ENCODE results near the gene RAB13.

RAB13 gene

GRCh38 chr1:153977250-153978240 lies 8.6 kb downstream of the RAB13 start, which contains the start of gene JTB:
TSS of gene JTB (minus strand) at chr1:153977674. CDS start at chr1:153977252, 422 bp downstream.
- DNase-seq: peak; percentile 91

DNA sequence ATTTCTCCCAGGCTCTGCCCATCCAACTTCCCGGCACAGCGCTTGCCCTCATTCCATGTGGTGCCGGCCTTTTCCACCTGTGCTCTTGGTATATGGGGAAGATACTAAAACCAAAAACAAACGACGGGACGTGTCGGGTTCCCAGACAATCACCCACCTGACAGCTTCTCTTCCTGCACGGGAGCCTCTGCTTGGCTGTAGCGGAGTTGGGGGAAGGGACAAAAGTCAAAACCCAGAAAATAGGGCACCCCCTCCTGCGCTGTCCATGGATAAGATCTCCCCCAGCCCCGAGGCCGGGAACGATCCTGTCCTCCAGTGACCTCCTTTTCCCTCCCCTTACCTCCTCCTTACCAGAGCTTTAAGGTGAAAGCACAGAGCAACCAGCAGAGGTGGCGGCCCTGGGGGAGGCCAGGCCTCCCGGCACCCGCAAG lies 9.3 kb downstream of the RAB13 start:
- no peak for DNase-seq

DNA sequence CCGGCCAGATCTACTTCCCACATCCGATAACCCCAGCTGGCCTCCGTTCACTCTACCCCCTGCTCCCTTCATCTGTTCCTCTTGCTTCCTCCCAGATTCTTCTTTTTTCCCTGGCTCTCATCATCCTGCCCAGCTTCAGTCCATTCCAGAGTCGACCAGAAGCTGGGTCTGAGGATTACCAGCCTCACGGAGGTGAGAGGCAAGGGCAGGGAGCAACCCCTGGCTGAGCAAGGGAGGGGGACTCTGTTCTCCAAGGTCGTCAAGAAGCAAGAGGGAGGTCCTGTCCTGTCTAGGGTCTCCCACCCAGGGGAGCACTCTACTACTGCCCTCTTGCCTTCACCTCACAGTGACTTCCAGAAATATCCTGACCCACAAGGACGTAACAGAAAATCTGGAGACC lies 12.6 kb downstream of the RAB13 start:
- DNase-seq: no peak

DNA sequence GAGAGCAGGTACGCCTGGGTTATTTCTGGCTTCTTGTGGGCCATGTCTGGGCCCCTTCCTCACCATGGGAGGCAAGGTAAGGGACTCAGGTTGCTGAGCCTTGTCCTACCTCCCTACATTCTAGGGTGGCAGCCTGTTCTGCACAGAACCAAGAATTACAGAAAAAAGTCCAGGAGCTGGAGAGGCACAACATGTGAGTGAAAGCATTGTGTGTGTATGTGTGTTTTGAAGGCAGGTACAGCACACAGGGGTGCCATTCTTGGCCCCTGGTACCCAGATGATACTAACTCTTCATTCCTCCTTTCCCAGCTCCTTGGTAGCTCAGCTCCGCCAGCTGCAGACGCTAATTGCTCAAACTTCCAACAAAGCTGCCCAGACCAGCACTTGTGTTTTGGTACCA lies 13.1 kb downstream of the RAB13 start:
- no peak for DNase-seq

DNA sequence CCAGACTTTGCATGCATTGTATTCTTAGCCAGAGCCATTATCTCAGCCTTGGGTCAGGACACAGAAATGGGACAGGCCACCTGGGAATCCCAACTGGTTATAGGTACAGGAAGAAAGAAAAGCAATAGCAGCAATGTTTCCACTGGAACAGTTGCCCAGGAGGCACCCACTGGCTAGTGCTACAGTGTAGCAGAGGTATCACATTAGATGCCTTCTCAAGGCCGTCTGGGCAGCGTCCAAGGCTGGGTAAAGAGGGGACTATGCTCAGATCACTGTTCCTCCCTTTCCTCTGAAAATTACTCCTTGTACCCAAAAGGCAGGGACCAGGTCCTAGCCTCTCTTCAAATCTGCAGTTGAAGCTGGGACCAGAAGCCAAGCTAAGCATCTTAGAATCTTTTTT lies 15.8 kb downstream of the RAB13 start:
- no peak for DNase-seq

GRCh38 chr1:153968972-153969371 lies 17.2 kb downstream of the RAB13 start:
- DNase-seq: no peak

GRCh38 chr1:153968408-153968807 lies 17.7 kb downstream of the RAB13 start:
- DNase-seq: no peak

DNA sequence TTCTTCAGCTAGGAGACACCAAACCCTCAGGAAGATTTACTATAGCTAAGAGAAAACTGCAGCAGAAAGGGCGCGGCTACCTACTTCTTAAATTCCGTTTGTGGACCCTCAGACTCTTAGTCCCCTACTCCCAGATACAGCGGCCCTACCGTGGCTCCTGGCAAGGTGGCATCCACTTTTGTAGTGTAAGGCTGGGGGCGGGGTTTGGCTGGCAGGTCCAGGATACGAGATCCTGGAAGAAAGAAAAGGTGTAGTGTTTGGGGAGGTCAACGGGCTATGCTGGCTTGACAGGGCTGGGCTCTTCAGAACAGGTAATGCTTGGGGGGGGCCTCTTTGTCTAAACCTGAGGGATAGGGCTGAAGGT lies 18.2 kb downstream of the RAB13 start:
- DNase-seq: no peak

DNA sequence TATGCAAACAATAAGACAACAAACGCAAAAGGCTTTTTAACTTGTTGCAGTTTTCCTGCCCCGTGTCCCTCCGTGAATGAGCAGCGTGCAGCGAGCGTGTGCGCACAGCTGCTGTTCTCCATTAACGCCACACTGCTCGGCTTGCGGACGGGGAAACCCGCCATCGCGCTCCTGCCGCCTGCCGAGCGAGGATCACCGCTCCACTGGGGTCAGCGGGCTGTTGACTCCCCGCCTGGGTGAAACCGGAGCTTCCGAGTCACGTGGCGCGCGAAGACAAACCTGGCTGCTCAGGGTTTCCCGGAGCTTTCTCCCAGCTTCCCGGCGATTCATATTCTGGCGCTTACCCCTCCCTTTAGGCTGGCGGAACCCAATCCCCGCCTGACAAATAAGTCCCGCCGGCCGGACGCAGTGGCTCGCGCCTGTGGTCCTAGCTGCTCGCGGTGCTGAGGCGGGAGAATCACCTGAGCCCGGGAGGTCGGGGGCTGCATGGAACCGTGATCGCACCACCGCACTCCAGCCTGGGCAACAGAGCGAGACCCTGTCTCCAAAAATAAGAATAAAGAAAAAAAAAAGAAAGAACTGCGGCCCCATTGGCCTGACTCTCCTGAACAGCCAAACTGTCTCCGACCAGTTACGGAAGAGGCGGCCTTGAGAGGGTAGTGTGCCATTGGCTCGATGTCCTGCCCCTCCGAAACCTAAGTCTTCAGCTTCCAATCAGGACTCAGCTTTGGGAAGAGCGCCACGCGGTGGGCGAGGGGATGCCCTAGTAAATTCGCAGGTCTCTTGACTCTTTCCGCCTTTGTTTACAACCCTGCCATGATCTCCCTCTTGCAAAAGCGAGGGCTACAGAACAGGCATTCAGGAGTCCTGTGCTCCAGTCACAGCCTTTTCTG lies 18.8 kb downstream of the RAB13 start, which contains the start of gene CREB3L4:
CREB3L4 (plus strand) TSS at position 796 of the 893 bp plus-strand sequence. CDS start 624 bp downstream, outside the sequence.
- DNase-seq: peak; percentile 89

DNA sequence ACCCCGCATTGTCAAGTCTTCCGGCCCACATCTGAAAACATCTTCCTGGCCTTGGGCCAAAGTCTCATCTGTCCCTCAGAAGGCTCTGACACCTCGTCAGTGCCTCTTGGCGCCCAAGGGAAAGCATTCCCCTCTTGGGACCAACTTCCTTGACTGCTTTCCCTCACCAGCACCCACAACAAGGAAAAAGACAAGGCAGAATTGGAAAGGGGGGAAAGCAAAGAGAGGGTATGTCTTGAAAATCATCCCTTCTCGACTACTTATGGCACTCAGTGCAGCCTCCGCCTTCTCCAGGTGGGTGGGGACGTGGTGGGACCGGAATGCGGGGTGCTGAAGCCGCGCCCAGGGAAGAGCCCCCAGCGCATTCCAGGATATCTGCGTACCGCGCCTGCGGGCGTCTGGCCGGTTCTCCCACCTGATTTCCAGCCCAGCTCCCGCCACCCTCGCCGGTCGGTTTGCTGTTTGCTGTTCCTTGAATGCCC lies 22.2 kb downstream of the RAB13 start:
- DNase-seq: no peak

GRCh38 chr1:153963030-153963849 lies 22.9 kb downstream of the RAB13 start, which contains the start of gene SLC39A1:
TSS of gene SLC39A1 (minus strand) at chr1:153963537. CDS start at chr1:153962715, 822 bp downstream.
- peak; percentile 98 for DNase-seq

DNA sequence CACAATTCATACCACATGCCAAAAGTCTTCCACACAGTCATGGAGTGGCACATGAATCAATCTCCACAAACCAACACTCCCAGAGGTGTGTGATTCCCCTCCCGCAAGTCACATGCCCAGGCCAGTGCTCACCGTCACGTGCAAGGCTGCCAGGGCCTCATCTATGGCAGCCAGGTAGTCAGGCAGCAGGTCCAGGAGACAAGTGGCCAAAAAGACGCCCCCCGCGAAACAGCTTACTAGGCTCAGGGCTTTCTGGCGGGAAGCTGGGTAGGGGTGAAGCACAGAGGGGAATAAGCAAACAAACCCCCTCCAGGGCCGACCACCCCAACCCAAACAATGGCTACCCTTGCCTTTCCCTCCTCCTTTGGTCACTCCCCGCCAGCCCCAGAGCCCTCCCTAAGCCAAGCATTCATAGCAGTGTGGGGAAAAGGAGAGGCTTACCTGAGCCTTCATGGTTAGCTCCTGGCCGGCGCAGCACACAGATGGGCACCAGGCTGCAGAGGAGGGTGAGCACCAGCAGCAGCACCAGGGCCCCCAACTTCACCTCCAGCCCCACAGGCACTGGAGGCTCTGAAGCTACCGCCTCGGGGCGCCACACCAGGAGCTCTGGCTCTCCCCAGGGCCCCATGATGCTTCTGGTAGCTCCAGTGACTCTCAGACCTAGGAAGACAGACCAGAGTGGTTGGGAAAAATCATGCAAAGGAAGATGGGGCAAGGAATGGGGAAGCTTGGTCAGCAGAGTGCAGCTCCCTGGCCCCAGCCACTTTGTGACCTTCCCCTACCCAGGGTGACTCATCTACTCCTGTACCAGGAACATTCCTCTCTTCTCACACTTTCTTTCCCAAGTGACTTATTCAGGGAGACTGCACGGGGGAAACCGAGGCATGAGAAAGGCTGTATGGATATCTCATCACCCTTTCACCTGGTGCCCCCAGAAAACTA lies 23.8 kb downstream of the RAB13 start:
- no peak for DNase-seq

GRCh38 chr1:153961421-153961820 lies 24.7 kb downstream of the RAB13 start:
- no peak for DNase-seq

- no peak for DNase-seq
Measured at GRCh38 chr1:153960206-153960605, 25.9 kb downstream of the RAB13 start.

- DNase-seq: no peak
Measured at GRCh38 chr1:153959454-153959853, 26.7 kb downstream of the RAB13 start.

DNA sequence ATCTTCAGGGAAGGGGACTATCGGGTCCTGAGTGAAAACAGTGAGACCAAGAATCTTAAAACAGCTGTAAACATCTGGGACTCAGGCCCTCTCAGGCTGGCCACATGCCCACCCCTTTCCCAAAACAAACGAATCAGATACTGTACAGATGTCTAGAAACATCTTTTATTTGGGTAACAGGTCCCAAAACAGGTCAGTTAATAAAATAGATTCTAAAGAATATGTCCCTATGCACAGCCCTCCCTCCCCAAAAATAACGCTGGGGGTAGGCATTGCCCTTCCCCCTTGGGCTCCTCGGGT lies 27.2 kb downstream of the RAB13 start:
- no peak for DNase-seq

DNA sequence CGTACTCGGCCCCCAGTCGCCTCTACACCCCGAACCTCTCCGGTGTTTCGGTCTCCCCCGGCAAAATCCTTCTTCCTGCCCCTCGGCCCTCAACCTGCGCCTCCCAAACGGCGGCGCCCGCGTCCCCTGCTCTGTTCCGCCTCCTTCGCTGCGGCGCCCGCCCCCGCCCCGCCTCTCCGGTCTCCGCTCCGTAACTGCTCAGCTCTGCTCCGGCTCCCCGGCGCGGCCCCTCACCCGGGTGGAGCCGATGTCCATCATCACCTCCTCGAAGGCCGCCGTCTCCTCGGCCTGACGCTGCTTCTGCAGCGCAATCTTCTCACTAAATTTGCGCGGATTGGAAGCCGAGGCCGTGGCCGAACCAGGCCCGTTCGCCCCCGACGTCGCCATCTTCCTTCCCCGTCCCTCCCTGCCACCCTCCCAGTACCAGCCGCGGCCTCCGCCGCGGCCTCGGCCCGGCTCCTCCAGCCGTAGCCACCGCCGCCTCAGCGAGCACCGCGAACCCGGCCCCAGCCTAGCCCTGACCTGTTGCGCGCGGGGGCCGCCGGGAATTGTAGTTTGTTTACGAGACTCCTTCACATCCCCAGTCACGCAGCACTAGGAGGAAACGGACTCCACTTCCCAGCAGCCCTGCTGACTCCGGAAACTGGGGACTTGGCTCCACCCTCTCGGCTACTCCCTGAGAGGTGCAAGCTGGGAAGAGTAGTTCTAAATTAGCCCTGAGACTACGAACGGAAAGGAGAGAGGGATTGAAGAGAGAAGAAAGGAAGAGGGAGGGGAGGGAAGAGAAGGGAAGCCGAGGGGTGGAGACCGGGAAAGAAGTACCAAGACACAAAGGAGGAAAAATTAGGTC lies 27.8 kb downstream of the RAB13 start, which contains the start of gene CRTC2:
CRTC2 (minus strand) TSS at position 502 of the 850 bp plus-strand sequence; CDS start at position 387, 115 bp downstream.
- peak; percentile 97 for DNase-seq

- DNase-seq: no peak
Measured at GRCh38 chr1:153957744-153958110, 28.4 kb downstream of the RAB13 start.

DNA sequence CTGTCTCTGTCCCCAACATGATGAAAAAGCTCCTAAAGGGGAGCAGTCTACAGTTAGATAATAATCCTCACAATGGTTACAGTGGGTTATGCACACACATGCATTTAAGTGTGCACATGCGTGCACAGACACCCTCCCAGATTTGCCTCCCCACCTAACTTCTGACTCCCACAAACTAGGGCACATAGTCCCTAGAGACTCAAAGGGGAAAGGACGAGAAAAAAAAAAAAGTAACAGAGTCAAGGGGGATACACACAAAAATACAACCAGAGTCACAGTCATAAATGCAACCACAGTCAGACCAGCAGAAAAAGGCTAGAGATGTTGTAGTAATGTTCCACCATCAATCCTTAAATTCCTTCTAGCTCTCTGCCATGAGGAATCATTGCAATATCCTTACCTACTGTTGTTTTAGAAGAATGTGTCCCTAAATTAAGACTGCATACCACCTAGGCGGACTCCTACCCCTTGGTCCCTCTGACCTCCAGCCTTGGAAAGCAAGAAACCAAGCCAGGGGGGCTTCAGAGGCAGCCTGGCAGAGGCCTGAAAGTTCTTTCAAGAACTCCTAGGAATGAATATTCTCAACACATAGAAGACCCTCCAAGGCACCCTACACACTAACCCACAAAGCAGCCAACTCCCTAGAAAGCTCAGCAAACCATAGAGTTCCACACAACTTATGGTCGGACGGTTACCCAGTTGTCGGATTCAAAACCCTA lies 29.0 kb downstream of the RAB13 start:
- DNase-seq: no peak

Data from activated CD8-positive, alpha-beta memory T cell treated with anti-CD3 and anti-CD28 coated beads for 24 hours (primary cell).